ENCODE results near the gene NMB. TPM values are rescaled to one million over a fixed set of nuclear protein-coding genes. Genes with fewer than 3 reads are reported as not detected.

NMB gene
- total RNA-seq, 1 experiment from 2014 or later, result 11.5 TPM

GRCh38 chr15:84629033-84629432, 29.0 kb downstream of the NMB start:
- peaks cover 9 to 19% (median 13%) of the 10 kb centered on the region in 3 experiments for H3K36me3 Mint-ChIP-seq (ENCODE audit: insufficient read depth in 1 of 3, low read depth in 3 of 3)
- DNase-seq, result no peak
- Histone ChIP-seq H4K91ac (ENCODE audit: insufficient read length, low read depth, low read length) (no peak overlapping the region), H3K27ac (ENCODE audit: insufficient read length, low read depth, low read length) (no peak overlapping the region), H3K14ac (ENCODE audit: insufficient read depth, low read length) (no peak overlapping the region), H2BK120ac (ENCODE audit: low read depth, low read length, poor library complexity, severe bottlenecking) (no peak overlapping the region), H3K23me2 (ENCODE audit: insufficient read length, low read depth, low read length, poor library complexity, severe bottlenecking) (peaks cover 11% of the 10 kb centered on the region), H3K4me2 (ENCODE audit: insufficient read depth, insufficient read length, low read length) (no peak overlapping the region), H4K20me1 (ENCODE audit: control insufficient read depth, insufficient read depth, insufficient read length) (peaks cover 3% of the 10 kb centered on the region), H2AK5ac (ENCODE audit: insufficient read length, low read length) (no peak overlapping the region), H3K4me1 (ENCODE audit: insufficient read depth, low read length) (peaks cover 11% of the 10 kb centered on the region; the same call in 1 of the 2 replicates), H2BK15ac (ENCODE audit: low read depth, low read length) (no peak overlapping the region), H3T11ph (ENCODE audit: low read length) (no peak overlapping the region), H4K5ac (ENCODE audit: insufficient read length, low read depth, low read length) (no peak overlapping the region), H3K27me3 (ENCODE audit: insufficient read depth, low read length) (no peaks in the 10 kb centered on the region), H3K23ac (ENCODE audit: insufficient read length, low read depth, low read length) (no peak overlapping the region), H3K79me1 (ENCODE audit: insufficient read depth, low read depth, low read length, poor library complexity, severe bottlenecking) (no peaks in the 10 kb centered on the region), H2AFZ (ENCODE audit: low read length) (no peak overlapping the region), H2BK12ac (ENCODE audit: insufficient read length, low read depth, low read length) (no peak overlapping the region), H3K9me3 (ENCODE audit: control insufficient read depth, low read depth, low read length) (no peaks in the 10 kb centered on the region), H3K4ac (ENCODE audit: low read depth, low read length) (no peak overlapping the region), H2BK20ac (ENCODE audit: low read depth, low read length, poor library complexity, severe bottlenecking) (no peak overlapping the region), H3K18ac (ENCODE audit: insufficient read length, low read depth, low read length) (no peak overlapping the region), H3K79me2 (ENCODE audit: insufficient read depth, low read length) (no peaks in the 10 kb centered on the region), H4K8ac (replicated peaks; ENCODE audit: insufficient read length, low read depth, low read length) (no peak overlapping the region), H3K56ac (ENCODE audit: insufficient read length, low read depth, low read length) (no peak overlapping the region), H3K9ac (ENCODE audit: extremely low read depth, insufficient read length, low read length) (no peak overlapping the region), H2BK5ac (ENCODE audit: insufficient read length, low read length) (no peak overlapping the region)
- TF ChIP-seq, protein P1, sequence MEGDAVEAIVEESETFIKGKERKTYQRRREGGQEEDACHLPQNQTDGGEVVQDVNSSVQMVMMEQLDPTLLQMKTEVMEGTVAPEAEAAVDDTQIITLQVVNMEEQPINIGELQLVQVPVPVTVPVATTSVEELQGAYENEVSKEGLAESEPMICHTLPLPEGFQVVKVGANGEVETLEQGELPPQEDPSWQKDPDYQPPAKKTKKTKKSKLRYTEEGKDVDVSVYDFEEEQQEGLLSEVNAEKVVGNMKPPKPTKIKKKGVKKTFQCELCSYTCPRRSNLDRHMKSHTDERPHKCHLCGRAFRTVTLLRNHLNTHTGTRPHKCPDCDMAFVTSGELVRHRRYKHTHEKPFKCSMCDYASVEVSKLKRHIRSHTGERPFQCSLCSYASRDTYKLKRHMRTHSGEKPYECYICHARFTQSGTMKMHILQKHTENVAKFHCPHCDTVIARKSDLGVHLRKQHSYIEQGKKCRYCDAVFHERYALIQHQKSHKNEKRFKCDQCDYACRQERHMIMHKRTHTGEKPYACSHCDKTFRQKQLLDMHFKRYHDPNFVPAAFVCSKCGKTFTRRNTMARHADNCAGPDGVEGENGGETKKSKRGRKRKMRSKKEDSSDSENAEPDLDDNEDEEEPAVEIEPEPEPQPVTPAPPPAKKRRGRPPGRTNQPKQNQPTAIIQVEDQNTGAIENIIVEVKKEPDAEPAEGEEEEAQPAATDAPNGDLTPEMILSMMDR (conservative IDR thresholded peaks at IDR 0.05), result no peak
- H3K4me1 Mint-ChIP-seq, result peaks cover 21 to 30% of the 10 kb centered on the region in 2 experiments
- H3K4me3 Mint-ChIP-seq, result no peak overlapping the region
- H3K27me3 Mint-ChIP-seq (ENCODE audit: low read depth), result peaks cover 15% of the 10 kb centered on the region
- H3K9me3 Mint-ChIP-seq, result peaks cover 8 to 9% of the 10 kb centered on the region in 2 experiments
- WGBS (ENCODE audit: extremely low coverage, insufficient read length, low lambda C conversion rate), result no CpG with 5 or more reads among the region's 9 CpGs
- no peak overlapping the region for H3K27ac Mint-ChIP-seq

Data from H9 (cell line).